ENCODE data around the gene TRAP1. TPM values are rescaled to one million over a fixed set of nuclear protein-coding genes. Genes with fewer than 3 reads are reported as not detected.

The TRAP1 gene
- total RNA-seq, 6 experiments from 2014 or later, result 97.6 to 118 (median 103) TPM

DNA sequence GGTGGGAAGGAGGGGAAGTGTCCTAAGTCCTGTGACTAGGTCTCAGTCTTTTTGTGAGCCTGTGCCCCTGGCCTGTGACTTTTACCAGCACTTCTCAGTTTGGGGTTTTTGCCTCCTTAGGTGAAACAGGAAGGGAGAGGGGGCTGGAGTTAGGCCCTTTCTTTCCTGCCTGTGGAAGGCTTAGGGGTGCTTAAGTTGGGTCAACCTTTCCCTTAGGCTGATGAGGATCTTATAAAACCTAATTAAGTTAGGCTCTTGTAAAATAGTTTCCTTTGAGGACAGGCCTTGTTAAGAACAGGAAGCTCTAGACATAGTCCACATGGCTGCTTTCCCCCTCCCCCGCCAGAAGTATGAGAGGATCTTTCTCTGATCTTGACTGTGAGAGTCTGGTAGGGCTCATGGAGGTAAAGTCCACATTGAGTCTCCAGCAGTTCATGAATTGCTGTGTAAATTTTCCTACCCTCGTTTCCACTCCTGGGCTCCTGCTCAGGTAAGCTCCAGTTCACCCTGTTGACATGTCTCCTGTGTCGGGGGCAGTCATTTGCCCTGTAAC lies 79.9 kb downstream of the TRAP1 start:
- no peaks in the 10 kb centered on the region for H3K9me3 Mint-ChIP-seq

DNA sequence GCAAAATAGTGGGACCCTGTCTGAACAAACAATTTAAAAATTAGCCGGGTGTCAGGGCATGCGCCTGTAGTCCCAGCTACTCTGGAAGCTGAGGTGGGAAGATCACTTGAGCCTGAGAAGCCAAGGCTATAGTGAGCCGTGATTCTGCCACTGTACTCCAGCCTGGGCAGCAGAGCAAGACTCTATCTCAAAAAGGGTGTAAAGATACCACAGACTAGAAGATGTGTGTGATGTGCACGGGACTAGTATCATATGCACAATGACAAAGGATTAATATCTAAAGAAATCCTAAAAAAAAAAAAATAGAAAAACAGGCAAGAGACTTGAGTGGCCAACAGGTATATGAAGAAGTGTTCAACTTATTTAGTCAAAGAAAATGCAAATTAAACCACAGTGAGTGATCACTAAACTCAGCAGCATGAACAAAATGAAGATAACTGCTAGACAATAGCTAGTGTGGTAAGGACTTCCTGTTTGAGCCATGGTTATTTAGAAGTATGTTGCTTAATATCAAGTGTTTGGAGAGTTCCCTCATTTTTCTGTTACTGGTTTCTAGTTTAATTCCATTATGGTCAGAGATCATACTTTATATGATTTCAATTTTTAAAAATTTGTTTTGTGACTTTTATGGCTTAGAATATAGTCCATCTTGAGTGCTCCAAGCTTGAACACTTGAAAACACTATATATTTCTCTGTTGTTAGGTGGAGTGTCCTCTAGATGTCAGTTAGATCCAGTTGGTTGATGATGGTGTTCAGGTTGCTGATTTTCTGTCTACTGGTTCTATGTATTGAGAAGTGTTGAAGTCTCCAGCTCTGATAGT lies 91.2 kb downstream of the TRAP1 start:
- no peak overlapping the region for H3K4me3 Mint-ChIP-seq
- TF ChIP-seq, protein P1, sequence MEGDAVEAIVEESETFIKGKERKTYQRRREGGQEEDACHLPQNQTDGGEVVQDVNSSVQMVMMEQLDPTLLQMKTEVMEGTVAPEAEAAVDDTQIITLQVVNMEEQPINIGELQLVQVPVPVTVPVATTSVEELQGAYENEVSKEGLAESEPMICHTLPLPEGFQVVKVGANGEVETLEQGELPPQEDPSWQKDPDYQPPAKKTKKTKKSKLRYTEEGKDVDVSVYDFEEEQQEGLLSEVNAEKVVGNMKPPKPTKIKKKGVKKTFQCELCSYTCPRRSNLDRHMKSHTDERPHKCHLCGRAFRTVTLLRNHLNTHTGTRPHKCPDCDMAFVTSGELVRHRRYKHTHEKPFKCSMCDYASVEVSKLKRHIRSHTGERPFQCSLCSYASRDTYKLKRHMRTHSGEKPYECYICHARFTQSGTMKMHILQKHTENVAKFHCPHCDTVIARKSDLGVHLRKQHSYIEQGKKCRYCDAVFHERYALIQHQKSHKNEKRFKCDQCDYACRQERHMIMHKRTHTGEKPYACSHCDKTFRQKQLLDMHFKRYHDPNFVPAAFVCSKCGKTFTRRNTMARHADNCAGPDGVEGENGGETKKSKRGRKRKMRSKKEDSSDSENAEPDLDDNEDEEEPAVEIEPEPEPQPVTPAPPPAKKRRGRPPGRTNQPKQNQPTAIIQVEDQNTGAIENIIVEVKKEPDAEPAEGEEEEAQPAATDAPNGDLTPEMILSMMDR (IDR thresholded peaks at IDR 0.05), result no peak

More for the DNA sequence above, 79.9 kb downstream of the TRAP1 start:
- Mint-ChIP-seq H3K36me3 (ENCODE audit: low read depth) (no peaks in the 10 kb centered on the region), H3K27ac (peak overlapping the region; percentile 50; the same call in 1 of the 2 replicates), H3K4me3 (no peak overlapping the region), H3K4me1 (ENCODE audit: low read depth) (peaks cover 12% of the 10 kb centered on the region), H3K27me3 (ENCODE audit: insufficient read depth) (no peaks in the 10 kb centered on the region; the same call in 1 of the 2 replicates)
- TF ChIP-seq, protein P1 (IDR thresholded peaks at IDR 0.05), result no peak
- DNase-seq, result no peak

DNA sequence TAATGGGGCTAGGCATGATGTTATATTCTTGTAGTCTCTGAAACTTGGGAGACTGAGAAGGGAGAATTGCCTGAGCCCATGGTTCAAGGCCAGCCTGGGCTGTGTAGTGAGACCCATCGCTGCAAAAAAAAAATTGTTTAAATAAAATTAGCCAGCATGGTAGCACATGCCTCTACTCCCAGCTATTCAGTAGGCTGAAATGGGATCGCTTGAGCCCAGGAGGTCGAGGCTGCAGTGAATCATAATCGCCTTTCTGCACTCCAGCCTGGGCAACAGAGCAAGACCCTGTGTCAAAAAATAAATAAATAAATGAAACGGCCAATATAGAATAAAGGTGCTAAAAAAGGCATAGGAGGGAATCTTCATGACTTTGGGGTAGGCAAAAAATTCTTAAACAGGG lies 92.0 kb downstream of the TRAP1 start:
- H3K9me3 Mint-ChIP-seq, result no peaks in the 10 kb centered on the region
- TF ChIP-seq, protein P1 (IDR thresholded peaks at IDR 0.05), result no peak

More for the DNA sequence above, 91.2 kb downstream of the TRAP1 start:
- Mint-ChIP-seq H3K27me3 (ENCODE audit: insufficient read depth) (no peaks in the 10 kb centered on the region), H3K36me3 (ENCODE audit: low read depth) (no peaks in the 10 kb centered on the region; the same call in 1 of the 2 replicates), H3K9me3 (no peaks in the 10 kb centered on the region), H3K27ac (peak overlapping the region; percentile 2; the same call in 1 of the 2 replicates), H3K4me1 (ENCODE audit: low read depth) (no peaks in the 10 kb centered on the region)
- DNase-seq, result no peak

DNA sequence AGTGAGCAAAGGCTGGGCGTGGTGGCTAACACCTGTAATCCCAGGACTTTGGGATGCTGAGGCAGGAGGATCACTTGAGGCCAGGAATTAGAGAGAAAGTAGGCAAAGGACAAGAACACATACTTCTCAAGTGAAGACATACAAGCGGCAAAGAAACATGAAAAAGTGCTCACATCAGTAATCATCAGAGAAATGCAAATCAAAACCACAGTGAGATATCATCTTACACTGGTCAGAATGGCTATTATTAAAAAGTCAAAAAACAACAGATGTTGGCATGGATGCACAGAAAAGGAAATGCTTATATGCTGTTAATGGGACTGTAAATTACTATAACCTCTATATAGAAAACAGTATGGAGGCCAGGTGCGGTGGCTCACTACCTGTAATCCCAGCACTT lies 93.7 kb downstream of the TRAP1 start:
- no peak overlapping the region for H3K27ac Mint-ChIP-seq
- no peak overlapping the region for H3K4me3 Mint-ChIP-seq
- no peaks in the 10 kb centered on the region for H3K9me3 Mint-ChIP-seq
- DNase-seq, result no peak
- H3K36me3 Mint-ChIP-seq (ENCODE audit: low read depth), result no peaks in the 10 kb centered on the region
- TF ChIP-seq, protein P1 (IDR thresholded peaks at IDR 0.05), result no peak
- peaks cover 4% of the 10 kb centered on the region; the same call in 1 of the 2 replicates for H3K4me1 Mint-ChIP-seq (ENCODE audit: low read depth)
- H3K27me3 Mint-ChIP-seq (ENCODE audit: insufficient read depth), result no peaks in the 10 kb centered on the region

More for the DNA sequence above, 92.0 kb downstream of the TRAP1 start:
- no peak for DNase-seq
- Mint-ChIP-seq H3K27me3 (ENCODE audit: insufficient read depth) (no peaks in the 10 kb centered on the region), H3K4me1 (ENCODE audit: low read depth) (no peaks in the 10 kb centered on the region), H3K36me3 (ENCODE audit: low read depth) (no peaks in the 10 kb centered on the region; the same call in 1 of the 2 replicates), H3K4me3 (no peak overlapping the region), H3K27ac (no peak overlapping the region)

DNA sequence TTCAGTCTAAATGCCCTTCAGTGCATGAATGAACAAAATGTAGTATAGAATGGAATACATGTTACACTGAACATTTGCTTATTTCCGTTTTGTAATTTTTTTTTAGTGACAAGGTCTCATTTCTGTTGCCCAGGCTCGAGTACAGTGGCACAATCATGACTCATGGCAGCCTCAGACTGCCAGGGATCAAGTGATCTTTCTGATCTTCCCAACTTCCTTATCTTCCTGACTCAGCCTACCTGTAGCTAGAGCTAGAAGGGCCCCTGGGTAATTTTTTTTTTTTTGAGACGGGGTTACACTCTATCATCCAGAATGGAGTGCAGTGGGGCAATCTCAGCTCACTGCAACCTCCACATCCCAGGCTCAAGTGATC lies 98.6 kb downstream of the TRAP1 start:
- Mint-ChIP-seq H3K27ac (no peak overlapping the region), H3K9me3 (no peaks in the 10 kb centered on the region), H3K4me3 (no peak overlapping the region), H3K27me3 (ENCODE audit: insufficient read depth) (no peaks in the 10 kb centered on the region; the same call in 1 of the 2 replicates), H3K4me1 (ENCODE audit: low read depth) (peaks cover 26% of the 10 kb centered on the region), H3K36me3 (ENCODE audit: low read depth) (peaks cover 23% of the 10 kb centered on the region)
- DNase-seq, result no peak
- TF ChIP-seq, protein P1 (IDR thresholded peaks at IDR 0.05), result no peak
